NCI-H510A (cell line): Measurements from ENCODE around the gene GNAT1.
"Not testable (repeated sequence)": the region's sequence is repeated elsewhere in the genome, so short reads cannot be mapped to it uniquely, and the experiment has no call there.

Experiments
- DNase-seq: peaks from one replicate; lab custom pipeline; 2025; lab: John Stamatoyannopoulos, UW

GNAT1 gene

DNA sequence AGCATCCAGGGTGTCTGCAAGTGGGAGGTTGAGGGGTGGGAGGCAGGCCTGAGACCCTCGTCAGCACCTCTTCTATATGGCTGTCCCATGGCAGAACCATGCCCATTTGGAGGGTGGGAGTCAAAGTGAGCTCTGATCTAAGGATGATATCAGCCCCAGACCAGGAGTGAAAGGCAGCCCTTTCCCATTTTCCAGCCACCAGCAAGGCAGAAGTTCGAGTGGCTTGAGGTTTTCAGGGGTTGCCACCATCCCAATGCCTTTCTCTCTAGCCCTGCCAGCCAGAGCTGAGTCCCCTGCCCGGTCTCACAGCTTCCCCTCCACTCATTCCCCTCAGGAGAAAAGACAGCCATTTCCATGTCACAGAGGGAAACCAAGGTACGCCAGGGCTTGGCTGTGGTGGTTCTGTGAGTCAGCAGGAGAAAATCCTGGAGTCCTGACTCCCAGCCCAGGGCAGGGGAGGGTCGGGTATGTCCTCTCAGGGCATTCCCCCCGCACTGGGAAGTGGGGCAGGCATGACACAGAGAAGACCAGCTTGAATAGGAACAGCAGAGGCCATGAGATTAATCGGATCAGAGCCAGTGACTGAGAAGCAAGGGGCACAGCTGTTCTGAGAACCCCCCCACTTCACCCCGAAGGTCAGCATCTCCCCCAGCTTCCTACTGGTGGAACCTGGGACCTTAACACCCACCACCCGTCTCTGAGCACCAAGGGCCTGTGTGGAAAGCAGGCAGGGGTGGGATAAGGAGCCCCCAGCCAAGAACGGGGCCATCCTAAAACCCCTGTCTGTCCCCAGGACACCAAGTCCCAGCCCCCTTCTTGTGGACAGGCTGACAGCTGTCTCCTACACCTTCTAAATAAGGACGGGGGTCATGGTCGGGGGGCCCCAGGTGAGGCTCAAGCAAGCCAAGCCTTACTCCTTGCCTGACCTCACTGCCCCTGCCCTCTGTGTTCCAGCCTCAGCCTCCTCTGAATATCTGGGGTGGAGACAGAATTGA, 12.7 kb downstream of the GNAT1 start:
- no peak for DNase-seq

GRCh38 chr3:50204804-50205412, 13.5 kb downstream of the GNAT1 start, which contains the start of gene SLC38A3:
SLC38A3 (plus strand) TSS chr3:50205271; CDS start chr3:50214200, 8,929 bp downstream.
- no peak for DNase-seq

- peak; percentile 65 for DNase-seq
These were observed 14.2 kb downstream of the GNAT1 start for GRCh38 chr3:50205413-50206276.

GRCh38 chr3:50207359-50208042, 16.1 kb downstream of the GNAT1 start:
- no peak for DNase-seq

GRCh38 chr3:50208677-50209344, 17.4 kb downstream of the GNAT1 start:
- DNase-seq, result no peak

GRCh38 chr3:50210176-50210509, 18.7 kb downstream of the GNAT1 start:
- DNase-seq, result no peak

GRCh38 chr3:50210510-50211367, 19.3 kb downstream of the GNAT1 start:
- peak; percentile 61 for DNase-seq

- not testable (repeated sequence) for DNase-seq
These were observed 19.9 kb downstream of the GNAT1 start for GRCh38 chr3:50211368-50211717.

DNA sequence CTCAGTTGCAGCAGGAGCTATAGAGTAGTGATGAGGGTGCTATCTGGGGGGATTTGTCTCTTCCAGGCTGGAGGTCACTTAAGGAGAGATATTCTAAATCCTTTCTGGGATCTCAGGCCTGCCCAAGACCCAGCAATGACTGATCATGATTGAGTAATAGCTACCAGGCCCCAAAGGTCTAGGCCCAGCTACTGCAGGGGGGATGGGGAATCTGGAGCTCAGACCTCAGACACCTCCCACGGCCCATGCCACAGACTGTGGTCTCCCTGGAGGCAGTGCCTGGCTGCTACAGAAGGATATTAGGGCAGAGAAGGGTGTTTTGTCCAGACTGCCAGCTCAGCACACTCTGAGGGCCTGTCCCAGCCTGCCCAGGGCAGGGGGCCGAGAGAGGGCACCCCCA, 20.5 kb downstream of the GNAT1 start:
- no peak for DNase-seq

- DNase-seq, result no peak
These were observed 21.1 kb downstream of the GNAT1 start for GRCh38 chr3:50212502-50212901.

DNA sequence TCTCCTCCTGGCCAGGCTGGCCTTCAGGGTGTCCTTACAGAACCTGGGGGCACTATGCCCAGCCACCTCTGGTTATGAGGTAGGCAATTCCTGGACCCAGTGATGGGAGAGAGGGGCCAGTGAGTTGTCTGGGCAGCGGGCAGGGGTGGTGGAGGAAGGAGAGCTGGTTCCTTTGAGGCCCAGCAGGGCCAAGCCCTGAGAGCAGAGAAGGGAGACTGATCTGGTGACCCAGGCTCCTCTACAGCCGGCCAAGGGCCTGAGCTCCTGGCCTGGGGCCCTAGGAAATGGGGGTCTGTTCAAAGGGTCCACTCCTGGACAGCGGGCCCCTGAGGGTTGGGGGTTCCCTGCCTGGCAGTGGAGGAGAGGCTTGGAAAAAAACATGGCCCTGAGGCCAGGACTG, 21.6 kb downstream of the GNAT1 start:
- no peak for DNase-seq

GRCh38 chr3:50213373-50213772, 22.0 kb downstream of the GNAT1 start:
- DNase-seq, result no peak

GRCh38 chr3:50214824-50215223, 23.4 kb downstream of the GNAT1 start:
- DNase-seq, result no peak

DNA sequence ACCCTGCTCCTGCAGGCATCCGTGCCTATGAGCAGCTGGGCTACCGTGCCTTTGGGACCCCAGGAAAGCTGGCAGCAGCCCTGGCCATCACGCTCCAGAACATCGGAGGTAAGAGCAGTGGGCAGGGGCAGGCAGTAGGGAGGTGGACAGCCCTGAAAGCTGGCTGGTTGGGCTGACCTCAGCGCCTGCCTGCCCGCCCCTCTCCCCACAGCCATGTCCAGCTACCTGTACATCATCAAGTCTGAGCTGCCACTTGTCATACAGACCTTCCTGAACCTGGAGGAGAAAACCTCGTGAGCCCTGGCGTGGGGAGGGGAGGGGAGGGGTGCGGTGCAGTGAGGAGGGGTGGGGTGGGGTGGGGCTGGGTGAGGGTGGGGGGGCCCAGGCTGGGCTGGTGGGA, 24.1 kb downstream of the GNAT1 start:
- DNase-seq, result no peak

- DNase-seq, result no peak
These were observed 26.3 kb downstream of the GNAT1 start for GRCh38 chr3:50217681-50218080.

DNA sequence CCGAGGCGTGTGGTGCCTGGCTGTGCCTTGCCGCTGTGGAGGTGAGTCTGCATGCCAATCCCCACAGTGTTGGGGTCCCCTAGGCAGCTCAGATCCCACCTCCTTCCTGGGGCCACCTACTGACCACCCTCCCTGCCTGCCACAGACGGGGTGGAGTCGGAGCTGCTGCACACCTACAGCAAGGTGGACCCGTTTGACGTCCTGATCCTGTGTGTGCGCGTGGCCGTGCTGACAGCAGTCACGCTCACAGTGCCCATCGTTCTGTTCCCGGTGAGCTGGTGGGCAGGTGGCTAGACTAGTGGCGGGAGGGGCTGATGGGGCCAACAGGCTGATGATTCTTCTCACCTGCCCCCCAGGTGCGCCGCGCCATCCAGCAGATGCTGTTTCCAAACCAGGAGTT, 27.0 kb downstream of the GNAT1 start:
- no peak for DNase-seq

GRCh38 chr3:50219285-50219684, 27.9 kb downstream of the GNAT1 start:
- no peak for DNase-seq

DNA sequence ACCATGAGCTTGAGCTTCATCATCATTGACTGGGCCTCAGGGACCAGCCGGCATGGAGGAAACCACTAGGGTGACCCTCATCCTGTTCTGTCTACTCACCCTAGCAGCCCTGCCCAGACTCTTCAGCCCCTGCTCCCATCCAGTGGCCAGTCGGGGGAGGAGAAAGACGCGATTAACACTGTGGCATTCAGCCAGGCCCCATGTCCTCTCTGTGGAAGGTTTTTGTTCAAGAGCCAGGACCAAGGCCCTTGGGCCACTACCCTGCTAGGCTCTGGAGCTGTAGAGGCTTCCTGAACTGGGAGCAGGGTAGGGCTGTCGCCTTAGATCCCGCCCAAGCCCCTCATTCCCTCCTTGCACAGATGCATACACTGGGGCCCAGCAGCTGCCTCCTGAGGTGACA, 28.7 kb downstream of the GNAT1 start:
- no peak for DNase-seq

DNA sequence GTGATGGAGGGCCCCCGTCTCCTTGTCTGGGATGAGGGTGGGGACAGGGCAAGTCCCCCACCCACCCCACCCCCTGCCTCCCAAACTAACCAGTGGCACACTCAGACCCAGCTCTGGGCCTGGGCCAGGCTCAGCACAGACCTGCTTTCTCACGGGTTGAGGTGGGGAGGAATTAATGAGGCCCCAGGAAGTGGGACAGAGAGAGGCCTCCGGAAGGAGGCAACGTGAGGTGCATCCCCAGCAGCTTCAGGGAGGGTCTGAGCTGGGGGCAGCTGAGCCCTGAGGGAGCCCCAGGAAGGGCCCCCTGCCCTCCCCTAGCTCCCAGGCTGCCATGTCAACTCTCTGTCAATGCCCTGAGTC, 29.6 kb downstream of the GNAT1 start:
- DNase-seq, result no peak

DNA sequence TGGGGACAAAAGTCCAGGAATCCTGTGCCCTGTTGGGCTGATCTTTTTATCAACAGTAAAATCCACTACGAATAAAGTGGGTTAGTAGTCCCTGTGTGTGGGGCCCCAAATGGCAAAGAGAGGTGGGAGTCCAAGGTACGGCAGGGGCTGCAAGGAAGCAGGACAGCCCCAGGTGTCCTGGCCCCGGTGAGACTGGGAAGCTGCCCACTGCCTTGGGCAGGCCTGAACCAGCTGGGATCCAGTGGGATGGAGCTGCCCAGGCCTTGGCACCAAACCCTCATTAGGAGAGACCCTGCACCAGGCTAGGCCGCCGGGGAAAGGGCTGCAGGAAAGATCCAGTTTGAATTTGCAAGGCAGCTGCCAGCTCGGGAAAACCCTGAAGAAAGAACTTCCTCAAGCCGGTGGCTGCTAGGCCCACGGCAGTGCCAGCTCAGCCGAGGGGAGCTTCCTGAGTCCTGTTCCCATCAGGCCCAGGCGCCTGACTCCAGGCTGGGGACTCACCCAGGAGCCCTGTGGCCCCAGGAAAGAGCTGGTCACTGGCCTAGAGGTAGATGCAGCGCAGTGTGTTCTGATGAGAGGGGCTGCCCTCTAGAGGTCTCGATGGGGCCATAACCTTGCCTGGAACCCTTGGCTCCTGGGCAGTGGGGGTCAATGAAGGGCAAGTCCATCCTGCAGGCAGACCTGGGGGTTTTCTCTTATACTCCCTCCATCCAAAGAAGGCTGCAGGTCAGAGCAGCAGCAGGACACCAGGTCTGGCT, 30.2 kb downstream of the GNAT1 start:
- DNase-seq, result no peak
